Vagina (tissue), 2 donors: ENCODE data around the gene TTF2. TPM values are rescaled to one million over a fixed set of nuclear protein-coding genes. Genes with fewer than 3 reads are reported as not detected.

ENCODE experiments used
- DNase-seq, 2 donors: peaks; one replicate each; pipeline ENCODE4 v3.0.0-alpha.2; 2017; ENCODE audit errors: extremely low spot score in 2 of 2
- H3K27ac ChIP-seq: fragments of 200-600 bp; sonication (generic); one replicate; pipeline ENCODE4 v1.5.1; 2019
- H3K27me3 ChIP-seq: fragments of 200-600 bp; sonication (generic); one replicate; pipeline ENCODE4 v1.5.1; 2019
- H3K36me3 ChIP-seq, 2 donors: fragments of 200-600 bp; sonication (generic); one replicate each; pipeline ENCODE4 v1.5.1; 2017 to 2019
- H3K4me1 ChIP-seq: fragments of 200-600 bp; sonication (generic); one replicate; pipeline ENCODE4 v1.5.1; 2019
- H3K4me3 ChIP-seq, 2 donors: fragments of 200-600 bp; sonication (generic); 1 replicate in 1 of 2; 2 replicates in 1 of 2; pipeline ENCODE4 v1.5.1; 2016 to 2019
- H3K9me3 ChIP-seq: fragments of 200-600 bp; sonication (generic); one replicate; pipeline ENCODE4 v1.5.1; 2019
- POLR2A ChIP-seq, 2 donors: fragments of 450-650 bp; IDR thresholded peaks; one replicate each; pipeline ENCODE4 v1.6.1; 2017; ENCODE audit warnings: antibody characterized with exemption in 2 of 2, mild to moderate bottlenecking in 2 of 2, moderate library complexity in 2 of 2
- POLR2AphosphoS5 ChIP-seq, 2 donors: sonication (generic); formaldehyde crosslinking; IDR thresholded peaks; one replicate each; pipeline ENCODE4 v1.9.0; 2017; ENCODE audit warnings: antibody characterized with exemption in 2 of 2, mild to moderate bottlenecking in 2 of 2, low read depth in 1 of 2; ENCODE audit not compliant: insufficient read depth in 1 of 2
- intact Hi-C: fragments of 100-400 bp; cut with DNase I; formaldehyde crosslinking; loops from one replicate; pipeline ENCODE4 v1.15.1; 2023
- total RNA-seq: library from RNA; depleted of rRNA; stranded (reverse); fragments of >200 nt; gene quantifications from one replicate; pipeline ENCODE4 v1.2.3, GENCODE V29; 2016
- TF ChIP-seq, protein P1 (sequence below), 3 experiments: fragments of 450-650 bp in 2 of 3; fragments of 200-600 bp in 1 of 3; sonication (generic) in 1 of 3; IDR thresholded peaks; one replicate each; pipeline ENCODE4 v1.5.1; 2017 to 2019; ENCODE audit warnings: antibody characterized with exemption in 3 of 3, mild to moderate bottlenecking in 2 of 3, moderate library complexity in 2 of 3

Gene TTF2
- total RNA-seq, 1 donor from 2014 or later: 7.6 TPM

DNA sequence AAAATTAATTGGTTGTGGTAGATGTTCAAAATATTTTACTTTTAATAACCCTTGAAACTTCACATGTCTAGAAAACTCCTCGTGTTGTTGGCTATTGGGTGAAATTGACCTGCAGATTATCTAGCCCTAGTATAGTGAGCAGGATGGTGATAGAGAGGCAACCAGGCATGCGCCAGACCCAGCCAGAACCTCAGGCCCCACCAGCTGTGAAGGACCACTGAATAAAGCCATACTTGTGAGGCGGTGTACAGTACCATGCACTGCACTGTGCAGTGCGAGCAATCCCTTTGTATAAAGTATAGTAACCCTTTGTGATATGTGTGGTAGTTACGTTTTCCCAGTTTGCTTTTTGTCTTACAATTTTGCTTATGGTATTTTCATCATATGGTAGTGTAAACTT lies 8.5 kb downstream of the TTF2 start:
- intact Hi-C loops: loop anchor here (5.0 to 10.0 kb wide), 2 partner anchors 54 to 216 kb away; partner anchors contain the start of gene TRIM45
- no peaks in the 10 kb centered on the region for H3K9me3 ChIP-seq
- no peaks in the 10 kb centered on the region for H3K27me3 ChIP-seq
- no peaks in the 10 kb centered on the region for H3K36me3 ChIP-seq
- no peaks in the 10 kb centered on the region for H3K4me1 ChIP-seq
- no peak overlapping the region for H3K4me3 ChIP-seq
- TF ChIP-seq POLR2AphosphoS5 (IDR thresholded peaks at IDR 0.05; ENCODE audit: insufficient read depth in 1 of 2, low read depth in 1 of 2) (no peak), POLR2A (IDR thresholded peaks at IDR 0.05) (no peak)
- DNase-seq: no peak
- no peak overlapping the region for H3K27ac ChIP-seq

DNA sequence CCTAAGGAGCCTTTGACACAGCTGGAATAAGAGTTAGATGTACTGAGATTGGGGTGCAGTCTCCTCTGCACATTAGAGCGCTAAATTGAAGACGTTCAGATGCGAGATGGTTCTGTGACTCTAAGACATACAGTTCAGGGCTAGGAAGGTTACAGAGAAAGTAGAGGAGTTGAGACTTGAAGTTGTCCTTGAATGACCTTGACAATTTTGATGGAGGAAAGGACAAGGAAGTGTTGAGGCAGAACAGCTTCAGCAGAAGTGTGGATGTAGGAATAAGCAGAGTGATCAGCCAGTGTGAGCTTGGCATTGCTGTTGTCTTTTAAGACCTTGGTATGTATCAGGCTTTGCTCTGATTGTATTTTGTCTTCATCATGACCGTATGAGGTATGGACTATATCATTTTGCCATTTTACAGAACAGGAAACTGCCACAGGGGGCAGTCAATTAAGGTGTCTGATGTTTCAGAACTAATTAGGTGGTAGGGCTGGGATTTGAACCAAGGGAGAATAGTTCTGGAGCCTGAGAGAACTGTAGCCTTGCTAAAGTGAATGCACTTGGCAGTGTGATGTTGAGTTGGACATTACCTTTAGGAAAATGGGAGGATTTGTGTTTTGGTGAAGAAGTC lies 9.2 kb downstream of the TTF2 start:
- Histone ChIP-seq H3K4me1 (no peaks in the 10 kb centered on the region), H3K27ac (no peak overlapping the region)
- intact Hi-C loops: loop anchor here (5.0 to 10.0 kb wide), 2 partner anchors 53 to 215 kb away; partner anchors contain the start of gene TRIM45

GRCh38 chr1:117070124-117070523 lies 10.0 kb downstream of the TTF2 start:
- no peaks in the 10 kb centered on the region for H3K27me3 ChIP-seq
- no peak for DNase-seq
- TF ChIP-seq, protein P1, sequence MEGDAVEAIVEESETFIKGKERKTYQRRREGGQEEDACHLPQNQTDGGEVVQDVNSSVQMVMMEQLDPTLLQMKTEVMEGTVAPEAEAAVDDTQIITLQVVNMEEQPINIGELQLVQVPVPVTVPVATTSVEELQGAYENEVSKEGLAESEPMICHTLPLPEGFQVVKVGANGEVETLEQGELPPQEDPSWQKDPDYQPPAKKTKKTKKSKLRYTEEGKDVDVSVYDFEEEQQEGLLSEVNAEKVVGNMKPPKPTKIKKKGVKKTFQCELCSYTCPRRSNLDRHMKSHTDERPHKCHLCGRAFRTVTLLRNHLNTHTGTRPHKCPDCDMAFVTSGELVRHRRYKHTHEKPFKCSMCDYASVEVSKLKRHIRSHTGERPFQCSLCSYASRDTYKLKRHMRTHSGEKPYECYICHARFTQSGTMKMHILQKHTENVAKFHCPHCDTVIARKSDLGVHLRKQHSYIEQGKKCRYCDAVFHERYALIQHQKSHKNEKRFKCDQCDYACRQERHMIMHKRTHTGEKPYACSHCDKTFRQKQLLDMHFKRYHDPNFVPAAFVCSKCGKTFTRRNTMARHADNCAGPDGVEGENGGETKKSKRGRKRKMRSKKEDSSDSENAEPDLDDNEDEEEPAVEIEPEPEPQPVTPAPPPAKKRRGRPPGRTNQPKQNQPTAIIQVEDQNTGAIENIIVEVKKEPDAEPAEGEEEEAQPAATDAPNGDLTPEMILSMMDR (IDR thresholded peaks at IDR 0.05): no peak
- TF ChIP-seq POLR2A (IDR thresholded peaks at IDR 0.05) (no peak), POLR2AphosphoS5 (IDR thresholded peaks at IDR 0.05; ENCODE audit: insufficient read depth in 1 of 2, low read depth in 1 of 2) (no peak)

More for the DNA sequence above, 9.2 kb downstream of the TTF2 start:
- H3K4me3 ChIP-seq: no peak overlapping the region
- TF ChIP-seq, protein P1 (IDR thresholded peaks at IDR 0.05): no peak
- no peak for TF ChIP-seq POLR2AphosphoS5 (IDR thresholded peaks at IDR 0.05; ENCODE audit: insufficient read depth in 1 of 2, low read depth in 1 of 2)
- no peak for TF ChIP-seq POLR2A (IDR thresholded peaks at IDR 0.05)
- no peak for DNase-seq
- H3K27me3 ChIP-seq: no peaks in the 10 kb centered on the region
- no peaks in the 10 kb centered on the region for H3K9me3 ChIP-seq
- no peaks in the 10 kb centered on the region for H3K36me3 ChIP-seq

DNA sequence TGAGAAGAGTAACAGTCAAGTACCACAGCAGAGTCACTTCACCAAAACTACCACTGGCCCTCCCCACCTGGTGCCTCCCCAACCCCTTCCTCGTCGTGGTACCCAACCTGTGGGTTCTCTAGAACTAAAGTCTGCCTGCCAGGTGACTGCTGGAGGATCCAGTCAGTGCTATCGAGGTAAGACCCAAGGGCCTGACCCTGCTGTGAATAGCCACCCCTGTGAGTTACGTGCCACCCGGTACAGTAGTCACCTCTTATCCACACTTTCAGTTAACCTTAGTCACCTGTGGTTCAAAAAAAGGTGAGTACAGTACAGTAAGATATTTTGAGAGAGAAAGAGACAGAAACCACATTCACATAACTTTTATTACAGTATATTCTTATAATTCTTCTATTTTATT lies 16.5 kb downstream of the TTF2 start:
- Histone ChIP-seq H3K27me3 (no peaks in the 10 kb centered on the region), H3K4me3 (no peak overlapping the region), H3K27ac (no peak overlapping the region), H3K4me1 (no peaks in the 10 kb centered on the region), H3K36me3 (peaks cover 0 to 44% of the 10 kb centered on the region in 2 donors), H3K9me3 (no peaks in the 10 kb centered on the region)
- intact Hi-C loops: no loop called here
- TF ChIP-seq, protein P1 (IDR thresholded peaks at IDR 0.05): no peak
- TF ChIP-seq POLR2A (IDR thresholded peaks at IDR 0.05) (no peak), POLR2AphosphoS5 (IDR thresholded peaks at IDR 0.05; ENCODE audit: insufficient read depth in 1 of 2, low read depth in 1 of 2) (no peak)
- no peak for DNase-seq

More at GRCh38 chr1:117070124-117070523, 10.0 kb downstream of the TTF2 start:
- H3K36me3 ChIP-seq: no peaks in the 10 kb centered on the region
- H3K9me3 ChIP-seq: no peaks in the 10 kb centered on the region
- H3K4me1 ChIP-seq: no peaks in the 10 kb centered on the region
- no peak overlapping the region for H3K4me3 ChIP-seq
- intact Hi-C loops: no loop called here
- no peak overlapping the region for H3K27ac ChIP-seq

- Histone ChIP-seq H3K27ac (no peak overlapping the region), H3K4me1 (no peaks in the 10 kb centered on the region), H3K27me3 (no peaks in the 10 kb centered on the region), H3K36me3 (peaks cover 0 to 50% of the 10 kb centered on the region in 2 donors), H3K4me3 (no peak overlapping the region), H3K9me3 (no peaks in the 10 kb centered on the region)
- intact Hi-C loops: no loop called here
- TF ChIP-seq POLR2A (IDR thresholded peaks at IDR 0.05): no peak
- TF ChIP-seq POLR2AphosphoS5 (IDR thresholded peaks at IDR 0.05; ENCODE audit: insufficient read depth in 1 of 2, low read depth in 1 of 2): no peak
- TF ChIP-seq, protein P1 (IDR thresholded peaks at IDR 0.05): no peak
- DNase-seq: no peak
Measured at GRCh38 chr1:117077267-117077666, 17.1 kb downstream of the TTF2 start.
